Measurements from ENCODE around the gene DONSON.
"Not testable (repeated sequence)": the region's sequence is repeated elsewhere in the genome, so short reads cannot be mapped to it uniquely, and the experiment has no call there.

The DONSON gene

GRCh38 chr21:33598051-33598450 lies 9.6 kb upstream of the DONSON start:
- no peak for TF ChIP-seq Cebpa-rat (IDR thresholded peaks at IDR 0.05)
- no peak overlapping the region for H3K9ac ChIP-seq
- H3K4me2 ChIP-seq: no peak overlapping the region
- no peaks in the 10 kb centered on the region for H4K20me1 ChIP-seq
- no peak overlapping the region for H3K4me3 ChIP-seq
- no peaks in the 10 kb centered on the region for H3K4me1 ChIP-seq
- H3K9me3 ChIP-seq: no peaks in the 10 kb centered on the region
- H3K27ac ChIP-seq: no peak overlapping the region
- H3K36me3 ChIP-seq: peaks cover 91% of the 10 kb centered on the region
- H3K27me3 ChIP-seq: no peaks in the 10 kb centered on the region

- Histone ChIP-seq H4K20me1 (no peaks in the 10 kb centered on the region), H3K9me3 (no peaks in the 10 kb centered on the region), H3K4me2 (peak overlapping the region; percentile 95), H3K4me3 (peak overlapping the region; percentile 85), H3K9ac (peak overlapping the region; percentile 88), H3K4me1 (peaks cover 22% of the 10 kb centered on the region), H3K36me3 (peaks cover 10% of the 10 kb centered on the region; the same call in 1 of the 2 replicates), H3K27ac (peak overlapping the region; percentile 79), H3K27me3 (no peaks in the 10 kb centered on the region)
- no peak for TF ChIP-seq Cebpa-rat (IDR thresholded peaks at IDR 0.05)
Observed at GRCh38 chr21:33587792-33588484, 546 bp downstream of the DONSON start.

- Histone ChIP-seq H3K9me3 (no peaks in the 10 kb centered on the region), H3K4me1 (peaks cover 22% of the 10 kb centered on the region), H3K4me3 (peak overlapping the region; percentile 85; the same call in 1 of the 2 replicates), H3K27me3 (no peaks in the 10 kb centered on the region), H3K36me3 (peaks cover 20% of the 10 kb centered on the region; the same call in 1 of the 2 replicates), H3K9ac (no peak overlapping the region; the same call in 1 of the 2 replicates), H4K20me1 (no peaks in the 10 kb centered on the region), H3K4me2 (peak overlapping the region; percentile 95), H3K27ac (no peak overlapping the region)
- no peak for TF ChIP-seq Cebpa-rat (IDR thresholded peaks at IDR 0.05)
Observed at GRCh38 chr21:33586927-33587326, 1.6 kb downstream of the DONSON start.

GRCh38 chr21:33584455-33584854 lies 4.0 kb downstream of the DONSON start:
- H3K4me1 ChIP-seq: peaks cover 22% of the 10 kb centered on the region
- no peaks in the 10 kb centered on the region for H3K9me3 ChIP-seq
- no peak overlapping the region for H3K27ac ChIP-seq
- H4K20me1 ChIP-seq: no peaks in the 10 kb centered on the region
- H3K4me3 ChIP-seq: no peak overlapping the region
- H3K4me2 ChIP-seq: no peak overlapping the region
- no peak for TF ChIP-seq Cebpa-rat (IDR thresholded peaks at IDR 0.05)
- no peaks in the 10 kb centered on the region for H3K27me3 ChIP-seq
- H3K36me3 ChIP-seq: peaks cover 32% of the 10 kb centered on the region
- H3K9ac ChIP-seq: no peak overlapping the region

GRCh38 chr21:33578959-33579542 lies 9.4 kb downstream of the DONSON start:
- Histone ChIP-seq H3K36me3 (peaks cover 70% of the 10 kb centered on the region), H3K9ac (no peak overlapping the region), H3K4me1 (no peaks in the 10 kb centered on the region), H3K4me2 (no peak overlapping the region), H3K9me3 (no peaks in the 10 kb centered on the region), H3K27ac (no peak overlapping the region), H3K4me3 (no peak overlapping the region), H3K27me3 (no peaks in the 10 kb centered on the region), H4K20me1 (peaks cover 42% of the 10 kb centered on the region)
- no peak for TF ChIP-seq Cebpa-rat (IDR thresholded peaks at IDR 0.05)

- Histone ChIP-seq H3K4me1 (no peaks in the 10 kb centered on the region), H3K27me3 (no peaks in the 10 kb centered on the region), H3K36me3 (peaks cover 78% of the 10 kb centered on the region), H3K4me2 (no peak overlapping the region), H3K9ac (no peak overlapping the region), H3K9me3 (no peaks in the 10 kb centered on the region), H3K27ac (no peak overlapping the region), H3K4me3 (no peak overlapping the region), H4K20me1 (peaks cover 49% of the 10 kb centered on the region)
- no peak for TF ChIP-seq Cebpa-rat (IDR thresholded peaks at IDR 0.05)
Observed at GRCh38 chr21:33578214-33578613, 10.3 kb downstream of the DONSON start.

- H3K4me3 ChIP-seq, H3K9ac ChIP-seq, H3K9me3 ChIP-seq, H3K4me1 ChIP-seq, H3K27ac ChIP-seq, H3K27me3 ChIP-seq, H3K4me2 ChIP-seq: not testable (repeated sequence)
- peaks cover 80% of the 10 kb centered on the region for H3K36me3 ChIP-seq
- peaks cover 62% of the 10 kb centered on the region for H4K20me1 ChIP-seq
Observed at GRCh38 chr21:33576741-33577141, 11.7 kb downstream of the DONSON start.

- H4K20me1 ChIP-seq: peaks cover 93% of the 10 kb centered on the region
- no peaks in the 10 kb centered on the region for H3K4me1 ChIP-seq
- no peak overlapping the region for H3K27ac ChIP-seq
- no peaks in the 10 kb centered on the region for H3K27me3 ChIP-seq
- TF ChIP-seq Cebpa-rat (IDR thresholded peaks at IDR 0.05): no peak
- no peak overlapping the region for H3K4me2 ChIP-seq
- H3K9me3 ChIP-seq: no peaks in the 10 kb centered on the region
- H3K9ac ChIP-seq: no peak overlapping the region
- peaks cover 89% of the 10 kb centered on the region for H3K36me3 ChIP-seq
- no peak overlapping the region for H3K4me3 ChIP-seq
Observed at GRCh38 chr21:33572350-33572749, 16.1 kb downstream of the DONSON start.

- Histone ChIP-seq H3K4me3 (no peak overlapping the region), H3K36me3 (peaks cover 78% of the 10 kb centered on the region), H3K9ac (no peak overlapping the region), H3K4me1 (no peaks in the 10 kb centered on the region), H3K4me2 (no peak overlapping the region), H3K9me3 (no peaks in the 10 kb centered on the region), H4K20me1 (peaks cover 84% of the 10 kb centered on the region), H3K27me3 (no peaks in the 10 kb centered on the region), H3K27ac (no peak overlapping the region)
- no peak for TF ChIP-seq Cebpa-rat (IDR thresholded peaks at IDR 0.05)
Observed at GRCh38 chr21:33569991-33570390, 18.5 kb downstream of the DONSON start.

GRCh38 chr21:33568448-33568847 lies 20.0 kb downstream of the DONSON start:
- H3K36me3 ChIP-seq: peaks cover 75% of the 10 kb centered on the region
- no peak overlapping the region for H3K9ac ChIP-seq
- H3K4me1 ChIP-seq: no peaks in the 10 kb centered on the region
- no peak for TF ChIP-seq Cebpa-rat (IDR thresholded peaks at IDR 0.05)
- H3K4me3 ChIP-seq: no peak overlapping the region
- no peak overlapping the region for H3K4me2 ChIP-seq
- no peaks in the 10 kb centered on the region for H3K27me3 ChIP-seq
- peaks cover 85% of the 10 kb centered on the region for H4K20me1 ChIP-seq
- H3K9me3 ChIP-seq: no peaks in the 10 kb centered on the region
- no peak overlapping the region for H3K27ac ChIP-seq

All from BLaER1 (cell line).